PC-3 (cell line): ENCODE results near the gene PTPA.

Experiments
- EZH2 ChIP-seq: fragments of 300-600 bp; sonication (generic); IDR thresholded peaks from one replicate; pipeline ENCODE4 v1.6.1; 2017; ENCODE audit warnings: antibody characterized with exemption, mild to moderate bottlenecking, low read length; ENCODE audit not compliant: unreplicated experiment
- EZH2phosphoT487 ChIP-seq: fragments of 300-600 bp; sonication (generic); IDR thresholded peaks from 2 replicates; pipeline ENCODE4 v1.6.1; 2018; ENCODE audit warnings: mild to moderate bottlenecking, antibody characterized with exemption, low read length, borderline replicate concordance
- TF ChIP-seq, protein P1 (sequence below): fragments of 300-600 bp; sonication (generic); conservative IDR thresholded peaks from 2 replicates; pipeline ENCODE4 v1.5.1; 2017; ENCODE audit warnings: antibody characterized with exemption, low read depth, mild to moderate bottlenecking, low read length

- TF ChIP-seq, protein P1, sequence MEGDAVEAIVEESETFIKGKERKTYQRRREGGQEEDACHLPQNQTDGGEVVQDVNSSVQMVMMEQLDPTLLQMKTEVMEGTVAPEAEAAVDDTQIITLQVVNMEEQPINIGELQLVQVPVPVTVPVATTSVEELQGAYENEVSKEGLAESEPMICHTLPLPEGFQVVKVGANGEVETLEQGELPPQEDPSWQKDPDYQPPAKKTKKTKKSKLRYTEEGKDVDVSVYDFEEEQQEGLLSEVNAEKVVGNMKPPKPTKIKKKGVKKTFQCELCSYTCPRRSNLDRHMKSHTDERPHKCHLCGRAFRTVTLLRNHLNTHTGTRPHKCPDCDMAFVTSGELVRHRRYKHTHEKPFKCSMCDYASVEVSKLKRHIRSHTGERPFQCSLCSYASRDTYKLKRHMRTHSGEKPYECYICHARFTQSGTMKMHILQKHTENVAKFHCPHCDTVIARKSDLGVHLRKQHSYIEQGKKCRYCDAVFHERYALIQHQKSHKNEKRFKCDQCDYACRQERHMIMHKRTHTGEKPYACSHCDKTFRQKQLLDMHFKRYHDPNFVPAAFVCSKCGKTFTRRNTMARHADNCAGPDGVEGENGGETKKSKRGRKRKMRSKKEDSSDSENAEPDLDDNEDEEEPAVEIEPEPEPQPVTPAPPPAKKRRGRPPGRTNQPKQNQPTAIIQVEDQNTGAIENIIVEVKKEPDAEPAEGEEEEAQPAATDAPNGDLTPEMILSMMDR = no peak
- TF ChIP-seq EZH2 (no peak), EZH2phosphoT487 (no peak)
Observed at GRCh38 chr9:129150122-129150521, 38.9 kb downstream of the PTPA start.
